Activated naive CD8-positive, alpha-beta T cell treated with anti-CD3 and anti-CD28 coated beads, Interleukin-2, amount 50 U/mL, for 24 hours (primary cell): ENCODE measurements around the gene PSG1.
"Not testable (repeated sequence)": the region's sequence is repeated elsewhere in the genome, so short reads cannot be mapped to it uniquely, and the experiment has no call there.

Source experiments
- ATAC-seq: fragments of 150-1000 bp; cut with Tn5 transposase; one replicate; pipeline ENCODE4 v1.10.0; 2021
- DNase-seq: peaks from one replicate; pipeline ENCODE4 v3.0.0; 2021
- H3K27ac Mint-ChIP-seq: one replicate; pipeline ENCODE4 v1.8.0; 2021; ENCODE audit warnings: mild to moderate bottlenecking, mixed read lengths
- H3K27me3 Mint-ChIP-seq: one replicate; pipeline ENCODE4 v1.8.0; 2021; ENCODE audit warnings: mixed read lengths
- H3K36me3 Mint-ChIP-seq: one replicate; pipeline ENCODE4 v1.8.0; 2021; ENCODE audit warnings: low read depth, mixed read lengths
- H3K4me1 Mint-ChIP-seq: one replicate; pipeline ENCODE4 v1.8.0; 2021; ENCODE audit warnings: mixed read lengths
- H3K4me3 Mint-ChIP-seq: one replicate; pipeline ENCODE4 v1.8.0; 2021; ENCODE audit warnings: mild to moderate bottlenecking, moderate library complexity, mixed read lengths
- H3K9me3 Mint-ChIP-seq: one replicate; pipeline ENCODE4 v1.8.0; 2021; ENCODE audit warnings: mixed read lengths

Gene PSG1

DNA sequence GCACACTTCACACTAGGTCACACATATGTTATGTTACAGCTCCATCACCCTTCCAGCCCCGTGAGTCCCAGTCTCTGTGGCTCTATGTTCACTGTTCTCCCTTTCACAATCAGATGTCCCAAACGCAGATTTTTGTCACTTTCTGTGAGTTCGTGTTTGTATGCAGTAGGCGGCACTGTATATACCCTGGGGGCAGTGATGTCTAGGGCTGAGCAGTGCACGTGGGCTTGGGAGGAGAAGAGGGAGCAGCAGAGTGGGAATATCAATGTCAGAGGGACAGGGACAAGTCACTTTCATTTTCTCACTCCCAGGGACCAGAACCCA, 22.0 kb downstream of the PSG1 start:
- Mint-ChIP-seq H3K27me3 (peaks cover 9% of the 10 kb centered on the region), H3K36me3 (no peaks in the 10 kb centered on the region), H3K4me1 (no peaks in the 10 kb centered on the region)

DNA sequence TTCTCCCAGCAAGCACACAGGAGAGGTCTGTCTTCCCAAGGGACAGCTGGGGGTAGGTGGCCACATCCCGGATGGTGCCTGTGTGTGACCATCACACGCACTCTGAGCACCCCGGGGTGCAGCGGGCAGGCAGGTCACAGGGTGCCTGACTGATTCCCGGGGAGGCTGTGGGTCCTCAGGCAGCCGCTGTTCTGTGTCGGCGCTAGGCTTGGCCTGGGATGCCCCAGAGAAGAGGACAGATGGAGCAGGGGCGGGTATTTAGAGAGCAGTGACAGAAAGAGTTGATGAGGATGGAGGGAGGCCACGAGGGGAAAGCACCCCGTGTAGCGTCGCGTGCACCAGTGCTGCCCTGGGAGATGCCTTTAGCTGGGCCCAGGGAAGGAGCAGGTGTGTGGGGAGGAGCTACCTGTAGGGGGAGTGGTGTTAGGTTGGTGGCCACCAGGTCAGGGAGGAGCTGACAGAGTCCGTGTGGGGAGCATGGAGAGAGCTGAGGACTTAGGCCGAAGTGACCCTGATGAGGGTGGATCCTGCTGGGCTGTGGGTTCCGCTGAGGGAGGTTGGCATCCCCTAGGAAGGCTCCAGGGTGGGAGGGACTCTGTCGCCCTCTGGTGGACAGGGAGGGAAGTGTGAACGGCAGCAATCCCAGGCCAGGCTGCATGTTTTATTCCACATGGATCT, 22.5 kb downstream of the PSG1 start:
- H3K4me1 Mint-ChIP-seq, H3K9me3 Mint-ChIP-seq, H3K27ac Mint-ChIP-seq, H3K27me3 Mint-ChIP-seq, H3K36me3 Mint-ChIP-seq, H3K4me3 Mint-ChIP-seq, ATAC-seq: not testable (repeated sequence)
- DNase-seq: peak; percentile 35

More for the DNA sequence above, 22.0 kb downstream of the PSG1 start:
- Mint-ChIP-seq H3K9me3 (no peaks in the 10 kb centered on the region), H3K27ac (no peak overlapping the region), H3K4me3 (no peak overlapping the region)
- ATAC-seq (no peak), DNase-seq (no peak)

DNA sequence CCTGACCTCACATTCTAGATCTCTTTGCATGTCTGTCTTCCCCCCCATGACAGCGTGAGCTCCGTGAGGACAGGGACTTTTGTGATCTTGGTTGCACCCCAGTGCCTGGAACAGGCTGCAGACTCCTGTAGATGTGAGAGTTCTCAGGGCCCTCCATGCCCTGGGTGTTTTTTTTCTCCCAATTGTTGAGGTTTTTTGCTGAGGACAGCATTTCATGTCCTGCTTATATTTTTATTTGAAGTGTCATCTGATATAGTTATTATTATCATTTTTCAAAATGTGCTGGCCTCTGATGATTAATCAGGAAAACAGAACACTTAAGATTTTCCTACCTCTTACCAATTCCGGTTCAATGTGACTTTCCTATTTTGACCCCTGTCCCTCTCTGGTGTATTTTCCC, 24.8 kb downstream of the PSG1 start:
- not testable (repeated sequence) for H3K9me3 Mint-ChIP-seq, H3K4me1 Mint-ChIP-seq, H3K36me3 Mint-ChIP-seq, ATAC-seq, H3K4me3 Mint-ChIP-seq, H3K27ac Mint-ChIP-seq, H3K27me3 Mint-ChIP-seq, DNase-seq

DNA sequence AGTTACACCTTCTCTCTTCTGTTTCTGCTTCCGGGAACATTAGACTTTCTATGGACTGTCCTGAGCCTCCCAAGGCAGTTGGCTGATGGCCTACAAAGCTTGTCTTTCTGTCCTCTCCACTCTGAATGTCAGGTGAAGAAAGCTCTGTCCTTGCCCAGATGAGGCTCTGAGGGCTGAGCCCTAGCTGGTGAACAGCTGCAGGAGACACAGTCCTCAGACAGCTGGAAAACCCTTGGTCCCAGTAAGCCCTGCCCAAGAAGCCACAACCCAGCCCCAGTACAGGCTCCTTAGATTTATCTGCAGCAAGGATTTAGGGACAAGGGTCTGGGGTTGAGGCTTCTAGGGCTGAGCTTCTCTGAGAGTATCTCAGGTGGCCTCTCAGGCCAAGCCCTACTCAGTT, 26.3 kb downstream of the PSG1 start:
- not testable (repeated sequence) for H3K9me3 Mint-ChIP-seq

DNA sequence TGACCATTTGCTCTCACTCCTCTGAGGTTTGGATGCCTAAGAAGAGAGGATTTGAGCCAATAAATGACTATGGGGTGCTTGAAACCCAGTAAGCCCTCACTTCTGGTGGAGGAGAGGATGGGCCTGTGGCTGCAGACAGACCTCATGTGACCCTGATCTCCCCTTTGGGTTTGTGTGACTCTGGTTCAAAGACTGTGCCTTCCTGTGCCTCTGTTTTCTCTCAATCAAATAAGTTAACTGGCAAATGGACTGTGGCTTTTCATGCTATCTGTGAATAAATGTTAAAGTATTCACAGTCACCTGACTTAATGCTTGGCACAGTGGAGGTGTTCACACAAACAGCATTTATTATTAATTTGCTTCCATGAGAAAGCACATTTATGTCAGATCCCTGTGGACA, 26.7 kb downstream of the PSG1 start:
- DNase-seq, H3K27ac Mint-ChIP-seq, H3K27me3 Mint-ChIP-seq, ATAC-seq, H3K4me3 Mint-ChIP-seq, H3K9me3 Mint-ChIP-seq, H3K4me1 Mint-ChIP-seq, H3K36me3 Mint-ChIP-seq: not testable (repeated sequence)

More for the DNA sequence above, 26.3 kb downstream of the PSG1 start:
- not testable (repeated sequence) for H3K27me3 Mint-ChIP-seq, H3K4me3 Mint-ChIP-seq, H3K36me3 Mint-ChIP-seq, DNase-seq, H3K27ac Mint-ChIP-seq, ATAC-seq, H3K4me1 Mint-ChIP-seq

DNA sequence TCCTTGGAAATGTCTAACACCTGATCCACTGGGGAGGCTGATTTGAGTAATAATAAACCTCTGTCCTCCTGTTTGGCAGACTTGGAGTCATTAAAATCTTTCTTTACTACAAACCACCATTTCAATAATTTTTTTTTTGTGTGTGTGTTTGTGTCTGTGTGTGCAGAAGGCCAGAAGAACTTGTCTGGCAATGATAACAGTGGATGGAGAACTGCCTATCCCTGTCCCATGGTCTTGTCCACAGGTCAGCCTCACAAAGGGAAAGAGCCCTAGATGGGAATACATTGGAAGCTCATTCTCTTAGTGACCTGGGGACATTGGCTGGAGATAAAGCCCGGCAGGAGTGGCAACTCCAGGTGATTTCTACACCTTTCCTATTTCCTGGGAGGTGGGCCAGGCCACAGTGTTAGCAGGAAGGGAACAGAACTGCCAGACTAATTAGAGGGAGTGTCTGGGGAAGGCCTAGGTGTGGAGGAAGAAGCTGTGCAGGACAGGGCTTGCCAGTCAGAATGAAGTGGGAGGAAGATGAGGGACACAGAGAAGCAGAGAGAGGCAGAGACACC, 27.7 kb downstream of the PSG1 start:
- not testable (repeated sequence) for H3K9me3 Mint-ChIP-seq, H3K4me3 Mint-ChIP-seq, DNase-seq, H3K27me3 Mint-ChIP-seq, H3K36me3 Mint-ChIP-seq, H3K27ac Mint-ChIP-seq, ATAC-seq, H3K4me1 Mint-ChIP-seq

DNA sequence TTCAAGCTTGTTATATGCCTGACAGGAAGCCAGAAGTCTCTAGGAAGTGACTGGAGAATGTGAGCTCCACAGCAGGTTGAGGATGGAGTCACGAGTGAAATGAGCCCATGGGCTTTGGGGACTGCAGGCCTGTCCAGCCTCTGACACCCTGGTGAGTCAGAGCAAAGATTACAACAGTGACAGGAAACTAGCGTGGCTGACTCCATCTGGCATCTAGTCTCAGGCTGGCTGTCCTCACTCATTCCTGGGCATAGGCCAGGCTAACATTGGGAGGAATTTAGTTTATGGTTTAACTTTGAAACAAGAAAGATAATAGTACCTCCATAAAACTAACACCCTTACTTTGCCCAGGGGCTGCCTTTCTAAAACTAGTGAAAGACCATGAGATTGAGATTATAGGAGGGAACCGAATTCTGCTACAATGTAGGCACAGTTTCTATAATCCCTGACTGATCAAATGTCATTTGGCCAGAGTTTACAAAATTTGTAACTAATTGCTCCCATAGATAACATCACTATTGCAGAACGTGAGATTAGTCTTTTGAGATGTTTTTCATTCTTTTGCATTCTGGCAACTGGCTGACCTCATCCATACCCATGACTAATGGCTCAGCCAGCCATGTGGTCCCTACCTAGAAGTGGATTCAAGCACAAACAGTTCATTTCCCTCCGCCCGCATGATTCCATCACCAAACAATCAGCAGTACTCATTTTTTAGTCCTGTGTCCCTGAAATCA, 28.4 kb downstream of the PSG1 start:
- ATAC-seq: no peak
- H3K9me3 Mint-ChIP-seq: no peaks in the 10 kb centered on the region
- no peaks in the 10 kb centered on the region for H3K4me1 Mint-ChIP-seq
- H3K36me3 Mint-ChIP-seq: no peaks in the 10 kb centered on the region
- H3K27me3 Mint-ChIP-seq: peaks cover 4% of the 10 kb centered on the region
- H3K4me3 Mint-ChIP-seq: no peak overlapping the region
- no peak for DNase-seq
- H3K27ac Mint-ChIP-seq: no peak overlapping the region

DNA sequence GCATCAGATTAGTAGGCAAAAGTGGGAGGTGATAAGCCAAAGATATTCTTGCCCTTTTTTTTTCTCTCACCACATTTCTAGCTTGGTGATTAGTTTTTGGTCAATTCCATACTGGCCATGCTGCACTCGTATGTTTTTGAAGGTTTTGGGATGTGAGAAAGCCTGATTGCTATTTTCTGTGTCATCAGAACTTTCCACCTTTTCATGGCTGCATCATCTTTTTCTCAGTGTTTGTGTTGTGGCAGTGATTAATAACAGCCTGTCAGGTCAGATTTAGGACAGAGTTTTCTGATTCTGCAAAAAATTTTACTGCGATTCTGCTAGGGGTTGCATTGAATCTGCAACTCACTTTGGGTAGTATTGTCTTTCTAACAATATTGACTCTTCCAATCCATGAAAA, 32.9 kb downstream of the PSG1 start:
- ATAC-seq (no peak), DNase-seq (no peak)
- Mint-ChIP-seq H3K36me3 (no peaks in the 10 kb centered on the region), H3K4me1 (no peaks in the 10 kb centered on the region), H3K4me3 (no peak overlapping the region), H3K27me3 (no peaks in the 10 kb centered on the region), H3K27ac (no peak overlapping the region), H3K9me3 (no peaks in the 10 kb centered on the region)

DNA sequence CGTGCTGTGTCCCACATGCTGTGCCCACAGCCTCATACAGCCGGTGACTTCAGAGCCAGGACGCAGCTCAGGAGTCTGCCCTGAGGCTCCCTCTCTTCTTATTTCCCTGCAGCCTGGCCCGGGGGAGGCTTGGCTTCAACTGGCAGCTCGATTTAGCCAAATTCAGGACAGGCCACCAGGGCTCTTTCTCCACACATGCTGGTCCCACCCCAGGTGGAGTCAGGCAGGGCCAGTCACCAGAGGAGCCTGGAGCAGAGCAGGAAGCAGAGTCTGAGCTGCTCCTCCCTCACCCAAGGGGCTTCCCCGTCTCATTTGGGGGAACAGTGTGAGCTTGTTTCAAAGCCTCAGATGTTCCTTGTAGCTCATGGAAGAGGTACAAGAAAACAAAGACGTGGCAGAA, 35.9 kb downstream of the PSG1 start:
- H3K36me3 Mint-ChIP-seq, H3K4me3 Mint-ChIP-seq, H3K27ac Mint-ChIP-seq, DNase-seq, H3K4me1 Mint-ChIP-seq, ATAC-seq, H3K9me3 Mint-ChIP-seq: not testable (repeated sequence)
- H3K27me3 Mint-ChIP-seq: peaks cover 12% of the 10 kb centered on the region

DNA sequence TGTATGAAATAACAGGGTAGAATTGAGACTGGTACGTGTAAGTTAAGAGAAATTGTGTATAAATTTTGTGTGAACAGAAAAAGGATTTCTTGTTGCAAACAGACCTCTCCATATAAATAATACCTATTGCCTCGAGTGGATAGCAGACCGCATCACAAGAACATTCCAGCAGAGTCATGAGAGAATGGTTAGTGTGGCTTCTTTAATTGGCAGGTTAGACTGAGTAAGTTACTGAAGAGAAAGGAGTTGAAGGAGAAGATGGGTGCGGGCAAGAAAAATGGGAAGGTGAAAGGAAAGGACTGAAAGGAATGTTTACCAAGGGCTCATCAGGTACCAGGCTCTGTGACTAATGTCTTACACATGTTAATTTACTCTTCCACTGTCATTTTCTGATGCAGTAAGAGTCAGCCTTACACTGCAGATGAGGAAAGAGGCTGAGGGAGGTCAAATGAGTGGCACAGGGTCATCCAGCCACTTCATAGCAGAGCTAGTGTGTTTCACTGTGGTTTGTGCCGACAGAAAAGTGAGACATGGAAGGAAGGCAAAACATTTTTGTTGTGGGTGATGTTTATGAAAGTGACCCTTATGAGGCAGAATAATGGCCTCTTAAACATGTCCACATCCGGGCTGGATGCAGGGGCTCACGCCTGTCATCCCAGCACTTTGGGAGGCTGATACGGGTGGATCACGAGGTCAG, 46.6 kb downstream of the PSG1 start:
- H3K9me3 Mint-ChIP-seq, H3K4me3 Mint-ChIP-seq, H3K27ac Mint-ChIP-seq, H3K36me3 Mint-ChIP-seq, ATAC-seq, DNase-seq, H3K4me1 Mint-ChIP-seq: not testable (repeated sequence)
- H3K27me3 Mint-ChIP-seq: peaks cover 24% of the 10 kb centered on the region

DNA sequence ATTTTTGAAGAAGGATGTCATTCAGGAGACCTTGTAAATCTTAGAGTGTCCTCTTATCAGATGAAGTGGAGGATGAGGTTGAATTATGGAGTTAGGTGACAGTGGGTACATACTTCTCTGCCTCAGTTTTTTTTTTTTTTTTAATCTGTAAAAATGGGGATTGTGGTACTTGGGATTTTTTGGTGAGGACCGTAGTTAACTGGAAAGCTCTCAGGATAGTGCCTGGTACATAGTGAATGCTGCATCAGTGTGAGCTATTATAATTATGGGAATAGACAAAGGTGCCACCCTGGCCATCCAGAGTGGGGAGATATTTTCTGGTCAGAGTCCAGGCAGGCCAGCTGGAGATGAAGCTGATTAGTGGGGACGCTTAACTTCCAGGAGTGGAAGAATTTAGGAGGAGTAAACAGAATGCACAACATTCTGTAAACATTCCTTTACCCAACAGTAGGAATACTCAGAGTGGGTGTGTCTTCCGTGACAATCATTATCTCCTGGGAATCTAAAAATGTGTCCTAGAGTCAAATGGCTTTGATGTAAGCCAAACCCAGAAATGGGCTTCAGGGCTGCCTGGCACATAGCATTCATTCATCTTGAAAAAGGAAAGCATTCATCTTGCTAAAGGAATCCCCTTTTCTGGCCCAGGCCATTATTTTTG, 47.4 kb downstream of the PSG1 start:
- H3K4me1 Mint-ChIP-seq, ATAC-seq, H3K4me3 Mint-ChIP-seq, H3K9me3 Mint-ChIP-seq, H3K36me3 Mint-ChIP-seq, H3K27ac Mint-ChIP-seq, DNase-seq: not testable (repeated sequence)
- peaks cover 24% of the 10 kb centered on the region for H3K27me3 Mint-ChIP-seq

DNA sequence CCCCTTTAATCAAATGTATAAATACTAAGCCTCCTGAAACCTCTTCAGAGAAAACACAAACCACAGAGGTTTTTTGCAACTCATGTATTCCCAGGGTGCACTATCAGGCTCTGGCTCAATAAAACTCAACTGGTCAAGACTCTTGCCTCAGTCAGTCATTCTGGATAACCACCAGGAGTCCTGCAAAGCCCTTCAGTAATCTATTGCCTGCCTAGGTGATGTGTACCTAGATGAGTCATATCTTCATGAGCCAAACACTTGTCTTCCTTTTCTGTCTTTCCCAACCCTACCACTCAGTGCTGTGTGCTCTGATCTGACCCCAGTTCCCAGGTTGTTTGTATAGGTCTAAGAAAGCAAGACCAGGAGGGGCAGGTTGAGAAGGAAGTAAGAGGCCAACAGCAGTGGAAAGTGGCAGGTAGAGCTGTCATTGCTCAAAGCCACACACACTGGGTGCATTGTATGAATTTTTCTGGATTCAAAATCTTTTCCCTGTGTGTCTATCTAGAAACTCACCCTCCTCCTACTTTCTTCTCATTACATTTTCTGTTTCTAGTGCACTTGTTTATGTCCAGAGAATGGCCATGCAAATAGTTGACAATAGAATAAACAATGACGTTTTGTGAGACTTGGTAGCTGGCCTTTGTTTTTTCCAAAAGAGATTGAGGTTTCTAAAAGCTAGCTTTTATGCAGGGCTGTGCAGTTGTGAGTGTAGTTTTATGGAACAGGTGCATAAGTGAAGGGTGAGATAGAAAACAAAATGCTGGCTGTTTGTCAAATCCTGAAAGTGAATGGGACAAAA, 48.1 kb downstream of the PSG1 start:
- no peaks in the 10 kb centered on the region for H3K4me1 Mint-ChIP-seq

DNA sequence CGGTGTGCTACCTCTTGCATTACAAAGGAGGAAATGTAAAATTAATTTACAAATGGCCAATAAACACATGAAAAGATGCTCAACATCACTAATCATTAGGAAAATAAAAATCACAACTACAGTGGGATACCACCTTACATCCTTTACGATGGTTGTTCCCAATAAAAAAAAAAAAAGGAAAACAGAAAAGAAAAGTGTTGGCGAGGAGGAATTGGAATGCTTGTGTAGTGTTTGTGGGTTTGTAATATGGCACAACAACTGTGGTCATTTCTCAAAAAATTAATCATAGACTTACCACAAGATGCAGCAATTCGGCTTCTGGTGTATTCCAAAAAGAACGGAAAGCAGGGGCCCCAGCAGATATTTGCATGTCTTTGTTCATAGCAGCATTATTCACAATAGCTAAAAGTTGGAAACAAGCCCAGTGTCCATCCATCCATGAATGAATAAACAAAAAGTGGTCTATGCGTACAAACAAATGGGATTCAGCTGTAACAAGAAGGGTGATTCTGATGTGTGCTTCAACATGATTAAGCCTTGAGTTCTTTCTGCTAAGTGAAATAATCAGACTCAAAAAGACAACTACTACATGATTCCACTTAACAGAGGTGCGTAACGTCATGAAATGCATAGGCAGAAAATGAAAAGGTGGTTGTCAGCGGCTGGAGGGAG, 58.1 kb downstream of the PSG1 start:
- H3K36me3 Mint-ChIP-seq, H3K27ac Mint-ChIP-seq, H3K4me3 Mint-ChIP-seq, ATAC-seq, DNase-seq, H3K9me3 Mint-ChIP-seq, H3K4me1 Mint-ChIP-seq: not testable (repeated sequence)
- peaks cover 17% of the 10 kb centered on the region for H3K27me3 Mint-ChIP-seq

More for the DNA sequence above, 48.1 kb downstream of the PSG1 start:
- no peak overlapping the region for H3K27ac Mint-ChIP-seq
- DNase-seq (no peak), ATAC-seq (no peak)
- H3K4me3 Mint-ChIP-seq: no peak overlapping the region
- no peaks in the 10 kb centered on the region for H3K36me3 Mint-ChIP-seq
- peaks cover 24% of the 10 kb centered on the region for H3K27me3 Mint-ChIP-seq
- H3K9me3 Mint-ChIP-seq: no peaks in the 10 kb centered on the region
